NCI-H510A (cell line): ENCODE results near the gene ERAL1.
"Not testable (repeated sequence)": the region's sequence is repeated elsewhere in the genome, so short reads cannot be mapped to it uniquely, and the experiment has no call there.

Source experiments
- DNase-seq: peaks from one replicate; lab custom pipeline; 2025; lab: John Stamatoyannopoulos, UW

ERAL1 gene

GRCh38 chr17:28899212-28899815 lies 44.5 kb downstream of the ERAL1 start:
- no peak for DNase-seq

- no peak for DNase-seq
These were observed 46.3 kb downstream of the ERAL1 start for GRCh38 chr17:28900986-28901726.

GRCh38 chr17:28901866-28902818 lies 47.3 kb downstream of the ERAL1 start:
- DNase-seq: peak; percentile 70

- DNase-seq: peak; percentile 95
These were observed 48.2 kb downstream of the ERAL1 start, which contains the start of gene DHRS13 for GRCh38 chr17:28902819-28903545. TSS of gene DHRS13 (minus strand) at chr17:28903079. CDS start at chr17:28902944, 135 bp downstream.

GRCh38 chr17:28903546-28903841 lies 48.7 kb downstream of the ERAL1 start:
- not testable (repeated sequence) for DNase-seq

GRCh38 chr17:28904800-28905199 lies 50.0 kb downstream of the ERAL1 start:
- no peak for DNase-seq

GRCh38 chr17:28906276-28906675 lies 51.5 kb downstream of the ERAL1 start:
- no peak for DNase-seq

GRCh38 chr17:28906706-28907438 lies 52.1 kb downstream of the ERAL1 start:
- DNase-seq: no peak

GRCh38 chr17:28907709-28908475 lies 53.1 kb downstream of the ERAL1 start:
- DNase-seq: no peak

GRCh38 chr17:28908640-28909167 lies 53.9 kb downstream of the ERAL1 start:
- DNase-seq: no peak

- no peak for DNase-seq
These were observed 55.7 kb downstream of the ERAL1 start for GRCh38 chr17:28910534-28910933.
